ENCODE results near the gene MAP4K4.
"Not testable (repeated sequence)": the region's sequence is repeated elsewhere in the genome, so short reads cannot be mapped to it uniquely, and the experiment has no call there.

Gene MAP4K4

GRCh38 chr2:101930847-101931246 is 233.3 kb downstream of the MAP4K4 start:
- no peak for DNase-seq

- DNase-seq, result no peak
These were observed 233.9 kb downstream of the MAP4K4 start for GRCh38 chr2:101931402-101931801.

GRCh38 chr2:101935764-101936163 is 238.3 kb downstream of the MAP4K4 start:
- DNase-seq, result not testable (repeated sequence)

GRCh38 chr2:101942851-101943250 is 245.3 kb downstream of the MAP4K4 start:
- DNase-seq, result no peak
